GM12872 (cell line): Measurements from ENCODE around the gene METTL23.

Experiments used
- CTCF ChIP-seq: IDR thresholded peaks from 3 replicates; pipeline ENCODE4 v1.5.1; 2011; ENCODE audit warnings: low read depth, mild to moderate bottlenecking, low read length, moderate library complexity; ENCODE audit not compliant: insufficient read depth

The METTL23 gene

DNA sequence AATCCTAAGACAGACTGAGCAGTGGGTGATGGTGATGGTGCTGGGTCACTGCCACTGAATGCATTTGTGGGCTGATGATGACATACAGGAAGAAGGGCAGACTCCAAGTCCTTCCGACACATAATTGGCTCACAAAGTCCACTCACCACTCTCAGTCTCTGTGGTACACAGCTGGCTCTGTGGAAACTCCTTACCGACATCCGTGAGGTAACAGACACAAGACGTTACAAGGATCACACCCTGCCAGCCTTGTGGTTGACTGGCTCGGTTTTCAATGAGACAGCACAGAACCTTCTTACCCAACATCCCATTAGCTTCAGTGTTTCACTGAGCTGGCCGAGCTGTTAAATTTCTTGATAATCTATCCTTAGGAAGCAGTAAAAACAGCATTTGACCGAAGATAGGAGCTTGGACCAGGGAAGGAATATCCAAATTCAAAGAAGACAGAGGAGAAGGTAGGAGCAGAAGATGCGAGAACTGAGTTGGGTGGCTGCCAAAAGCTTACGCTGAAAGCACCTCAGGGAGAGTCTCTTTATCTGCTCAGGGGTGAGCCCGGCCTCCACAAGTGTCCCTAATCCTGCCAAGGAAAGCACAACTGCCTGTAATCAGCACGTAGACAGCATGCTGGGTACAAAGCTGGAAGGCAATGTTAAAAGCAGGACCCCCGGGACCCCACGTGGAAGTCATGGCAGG, 10.3 kb upstream of the METTL23 start:
- TF ChIP-seq CTCF, result no peak

DNA sequence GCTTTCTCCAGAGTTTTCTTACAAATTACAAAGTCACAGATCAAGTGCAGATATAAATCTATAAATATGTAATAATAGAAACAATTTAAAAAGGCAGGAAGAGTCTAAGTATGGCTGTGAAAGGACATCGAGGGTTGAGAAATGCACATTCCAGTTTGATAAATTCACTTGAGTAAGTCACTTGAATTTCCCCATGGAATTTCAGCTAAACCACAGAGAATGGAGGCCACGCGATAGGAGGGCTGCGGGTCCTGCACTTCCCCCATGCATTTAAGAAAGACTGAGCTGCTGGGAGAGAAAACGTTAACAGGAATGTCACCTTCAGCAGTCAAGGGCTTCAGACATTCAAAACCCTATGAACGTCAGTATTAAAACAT, 9.8 kb upstream of the METTL23 start:
- TF ChIP-seq CTCF, result no peak

DNA sequence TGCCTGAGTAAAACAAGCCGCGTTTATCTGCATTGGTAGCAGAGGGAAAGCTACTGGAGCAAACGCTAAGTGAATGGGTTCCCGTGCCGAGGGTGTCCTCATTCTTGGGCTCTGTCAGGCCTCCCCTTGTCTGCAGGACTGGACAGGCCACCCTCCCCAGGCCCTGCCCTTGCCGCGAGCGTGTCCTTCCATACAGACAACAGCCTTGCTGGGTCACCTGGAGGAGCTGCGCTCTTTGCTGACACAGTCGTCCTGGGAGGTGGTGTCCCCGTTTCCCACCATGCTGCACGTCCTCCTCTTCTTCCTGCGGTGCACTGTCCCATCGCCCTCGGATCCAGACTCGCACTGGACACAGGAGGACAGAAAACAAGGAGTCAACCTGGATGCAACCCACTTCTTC, 8.1 kb upstream of the METTL23 start:
- no peak for TF ChIP-seq CTCF

- no peak for TF ChIP-seq CTCF
Observed at GRCh38 chr17:76720211-76720610, 6.4 kb upstream of the METTL23 start.

GRCh38 chr17:76720941-76721340, 5.7 kb upstream of the METTL23 start:
- TF ChIP-seq CTCF, result no peak

DNA sequence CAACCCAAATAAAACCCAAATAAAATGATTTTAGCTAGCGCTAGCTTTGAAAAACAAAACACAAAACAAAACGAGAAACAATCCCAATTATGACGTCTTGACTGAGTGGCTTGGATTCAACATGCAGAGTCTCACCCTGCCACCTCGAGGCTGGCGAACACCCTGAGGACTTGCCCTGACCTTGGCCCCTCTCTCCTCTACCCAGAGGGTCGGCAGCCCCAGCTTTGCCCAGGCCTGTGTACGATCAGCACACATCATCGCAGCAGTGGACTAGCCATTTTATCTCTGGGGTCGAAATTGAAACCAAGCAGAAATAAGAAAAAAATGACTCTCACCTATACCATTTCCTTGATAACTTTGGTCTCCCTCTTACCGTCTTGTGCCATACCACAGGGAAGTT, 5.2 kb upstream of the METTL23 start:
- TF ChIP-seq CTCF, result no peak

- TF ChIP-seq CTCF, result no peak
Observed at GRCh38 chr17:76722279-76722678, 4.4 kb upstream of the METTL23 start.
